ENCODE results near the gene DBH.

The DBH gene

GRCh38 chr9:133635533-133636531 is at the start of gene DBH:
Gene DBH (plus strand): TSS chr9:133636363. CDS start chr9:133636372, 9 bp downstream.
- H3K4me3 ChIP-seq (ENCODE audit: low read length): no peak within 1 kb of the TSS
- no peak for TF ChIP-seq CTCF (conservative IDR thresholded peaks at IDR 0.05; ENCODE audit: low read length)
- DNase-seq (ENCODE audit: low read depth): no peak

- DNase-seq (ENCODE audit: low read depth): no peak
- no peak for TF ChIP-seq CTCF (conservative IDR thresholded peaks at IDR 0.05; ENCODE audit: low read length)
- no peak overlapping the region for H3K4me3 ChIP-seq (ENCODE audit: low read length)
These were observed 49.1 kb upstream of the DBH start for GRCh38 chr9:133587051-133587450.

GRCh38 chr9:133587466-133587865 is 48.7 kb upstream of the DBH start:
- no peak overlapping the region for H3K4me3 ChIP-seq (ENCODE audit: low read length)
- no peak for TF ChIP-seq CTCF (conservative IDR thresholded peaks at IDR 0.05; ENCODE audit: low read length)
- no peak for DNase-seq (ENCODE audit: low read depth)

GRCh38 chr9:133589454-133590227 is 46.5 kb upstream of the DBH start:
- H3K4me3 ChIP-seq (ENCODE audit: low read length): no peak overlapping the region
- TF ChIP-seq CTCF (conservative IDR thresholded peaks at IDR 0.05; ENCODE audit: low read length): peak; percentile 10; the same call in 1 of the 2 replicates
- no peak for DNase-seq (ENCODE audit: low read depth)

- no peak for DNase-seq (ENCODE audit: low read depth)
- no peak for TF ChIP-seq CTCF (conservative IDR thresholded peaks at IDR 0.05; ENCODE audit: low read length)
- no peak overlapping the region for H3K4me3 ChIP-seq (ENCODE audit: low read length)
These were observed 45.8 kb upstream of the DBH start for GRCh38 chr9:133590231-133590855.

- no peak for TF ChIP-seq CTCF (conservative IDR thresholded peaks at IDR 0.05; ENCODE audit: low read length)
- H3K4me3 ChIP-seq (ENCODE audit: low read length): no peak overlapping the region
- no peak for DNase-seq (ENCODE audit: low read depth)
These were observed 44.9 kb upstream of the DBH start for GRCh38 chr9:133591116-133591910.
